Measurements from ENCODE around the gene APOD. TPM values are rescaled to one million over a fixed set of nuclear protein-coding genes. Genes with fewer than 3 reads are reported as not detected.

Gene APOD
- total and polyA plus RNA-seq, 9 of the 15 experiments (the other 6 are each of a cell fraction or from before 2014, with no cell fraction given): 0.18 to 0.50 (median 0.35) TPM; not detected in 1

- TF ChIP-seq PBX2 (CRISPR knock-in tag; IDR thresholded peaks at IDR 0.05; ENCODE audit: low read depth) (no peak), PBX2 (tag; conservative IDR thresholded peaks at IDR 0.05; ENCODE audit: low read depth) (no peak), ZNF717 (CRISPR knock-in tag; IDR thresholded peaks at IDR 0.05) (no peak), ZNF395 (CRISPR knock-in tag; IDR thresholded peaks at IDR 0.05) (no peak), NR2C2 (CRISPR knock-in tag; IDR thresholded peaks at IDR 0.05) (no peak), NR2C2 (tag; IDR thresholded peaks at IDR 0.05) (no peak), TEAD1 (CRISPR knock-in tag; IDR thresholded peaks at IDR 0.05) (no peak), GTF2E2 (tag; IDR thresholded peaks at IDR 0.05) (no peak)
These were observed 15.1 kb downstream of the APOD start (continued) for GRCh38 chr3:195568630-195569029.
